SH-SY5Y (cell line): ENCODE measurements around the gene DPP6.

Experiments used
- GATA2 ChIP-seq: IDR thresholded peaks from 2 replicates; pipeline ENCODE4 v1.6.1; 2011; ENCODE audit warnings: mild to moderate bottlenecking, low read depth, low read length
- GATA3 ChIP-seq: IDR thresholded peaks from 2 replicates; pipeline ENCODE4 v1.6.1; 2011; ENCODE audit warnings: low read depth, mild to moderate bottlenecking, low read length, moderate library complexity

GRCh38 chr7:154679379-154680053 is 627.3 kb downstream of the DPP6 start:
- TF ChIP-seq GATA3 (no peak), GATA2 (no peak)
